GM18861 (cell line): ENCODE data around the gene FAM72B.
"Not testable (repeated sequence)": the region's sequence is repeated elsewhere in the genome, so short reads cannot be mapped to it uniquely, and the experiment has no call there.

ENCODE experiments used
- ATAC-seq: cut with Tn5 transposase; IDR thresholded peaks from one replicate; pipeline ENCODE4 v1.9.1; 2021; ENCODE audit not compliant: unreplicated experiment

FAM72B gene

GRCh38 chr1:121200985-121201981, 17.1 kb upstream of the FAM72B start:
- not testable (repeated sequence) for ATAC-seq

GRCh38 chr1:121200232-121200631, 16.1 kb upstream of the FAM72B start:
- not testable (repeated sequence) for ATAC-seq

- ATAC-seq: not testable (repeated sequence)
Observed at GRCh38 chr1:121199763-121200162, 15.6 kb upstream of the FAM72B start.

GRCh38 chr1:121197095-121197882, 13.1 kb upstream of the FAM72B start:
- ATAC-seq: not testable (repeated sequence)

- ATAC-seq: not testable (repeated sequence)
Observed at GRCh38 chr1:121192512-121192911, 8.4 kb upstream of the FAM72B start.

GRCh38 chr1:121187914-121188313, 3.8 kb upstream of the FAM72B start:
- ATAC-seq: not testable (repeated sequence)

- ATAC-seq: not testable (repeated sequence)
Observed at GRCh38 chr1:121186191-121186590, 2.1 kb upstream of the FAM72B start.

- peak; percentile 1 for ATAC-seq
Observed at GRCh38 chr1:121185140-121185708, 1.1 kb upstream of the FAM72B start.

- ATAC-seq: not testable (repeated sequence)
Observed at GRCh38 chr1:121183867-121184266, 273 bp downstream of the FAM72B start.

GRCh38 chr1:121178197-121178596, 5.9 kb downstream of the FAM72B start:
- ATAC-seq: not testable (repeated sequence)

GRCh38 chr1:121176649-121177048, 7.5 kb downstream of the FAM72B start:
- ATAC-seq: not testable (repeated sequence)

GRCh38 chr1:121168152-121168668, 15.9 kb downstream of the FAM72B start:
- not testable (repeated sequence) for ATAC-seq

GRCh38 chr1:121167225-121167738, 16.9 kb downstream of the FAM72B start:
- not testable (repeated sequence) for ATAC-seq

- ATAC-seq: not testable (repeated sequence)
Observed at GRCh38 chr1:121165296-121165695, 18.8 kb downstream of the FAM72B start.

GRCh38 chr1:121163850-121164757, 20.0 kb downstream of the FAM72B start:
- ATAC-seq: not testable (repeated sequence)

- not testable (repeated sequence) for ATAC-seq
Observed at GRCh38 chr1:121161199-121161901, 22.8 kb downstream of the FAM72B start.

GRCh38 chr1:121160118-121160517, 24.0 kb downstream of the FAM72B start:
- ATAC-seq: not testable (repeated sequence)

GRCh38 chr1:121157609-121158008, 26.5 kb downstream of the FAM72B start:
- ATAC-seq: not testable (repeated sequence)
